ENCODE measurements around the gene DIPK2A. TPM values are rescaled to one million over a fixed set of nuclear protein-coding genes. Genes with fewer than 3 reads are reported as not detected.
A peak's percentile ranks its signal among the peaks of the same experiment; 100 is the strongest.

DIPK2A gene
- total RNA-seq, 1 experiment from 2014 or later = 11.0 TPM

DNA sequence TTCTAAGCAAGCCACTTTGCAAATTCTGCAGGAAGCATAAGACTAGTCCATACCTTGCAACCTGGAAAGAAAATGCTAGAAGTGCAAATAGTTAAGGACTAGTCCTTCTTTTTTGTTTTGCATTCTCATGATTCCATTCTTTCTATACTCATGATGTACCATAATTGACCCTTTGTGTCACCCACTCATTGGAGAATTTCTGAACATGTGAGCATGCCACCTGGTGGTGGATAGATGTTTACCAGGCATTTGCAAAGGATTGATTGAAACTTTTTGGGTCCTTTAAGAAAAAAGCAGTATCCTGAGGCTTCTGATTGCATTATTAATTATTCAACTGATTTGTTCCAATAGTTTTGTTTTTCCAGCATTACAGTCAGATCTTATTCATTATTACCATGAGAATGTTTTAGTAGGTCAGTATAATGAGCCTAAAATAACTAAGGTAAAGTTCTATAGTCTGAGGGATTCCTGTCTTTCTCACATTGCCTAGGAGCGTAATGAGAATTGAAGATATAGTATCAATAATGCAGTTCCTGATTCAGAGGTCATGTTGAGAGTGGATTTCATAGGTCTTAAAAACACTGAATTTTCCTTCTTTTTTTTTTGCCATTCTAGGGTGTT is 20.2 kb upstream of the DIPK2A start:
- Histone ChIP-seq H3K27me3 (ENCODE audit: insufficient read depth, low read length) (no peaks in the 10 kb centered on the region), H3K9me2 (ENCODE audit: insufficient read depth) (no peaks in the 10 kb centered on the region), H3K9me3 (ENCODE audit: control insufficient read depth in 1 of 2, insufficient read depth in 1 of 2, low read depth in 1 of 2, low read length in 2 of 2) (no peaks in the 10 kb centered on the region), H3K79me2 (ENCODE audit: insufficient read depth, low read length) (no peaks in the 10 kb centered on the region), H3K9ac (ENCODE audit: low read length) (no peak overlapping the region), H4K20me1 (ENCODE audit: insufficient read depth) (no peaks in the 10 kb centered on the region), H3K4me1 (ENCODE audit: control insufficient read depth in 1 of 2, insufficient read depth in 2 of 2, low read length in 2 of 2) (no peaks in the 10 kb centered on the region), H3K27ac (ENCODE audit: low read depth, low read length) (no peak overlapping the region), H3K36me3 (ENCODE audit: control insufficient read depth in 1 of 2, insufficient read depth in 2 of 2, low read length in 2 of 2) (no peaks in the 10 kb centered on the region), H3K4me2 (ENCODE audit: low read length) (no peak overlapping the region), H3K4me3 (replicated peaks in 1 of 2; ENCODE audit: low read depth in 1 of 2, low read length in 2 of 2) (no peak overlapping the region), H2AFZ (ENCODE audit: low read depth, low read length, poor library complexity, severe bottlenecking) (no peak overlapping the region)
- ChIA-PET POLR2A (no interaction called here), CTCF (no interaction called here), RAD21 (ENCODE audit: low non-redundant PET in 1 of 2, low total read pairs in 2 of 2, uncharacterized antibody in 2 of 2, unreplicated experiment in 2 of 2) (no interaction called here)
- peak; percentile 26 for DNase-seq (ENCODE audit: low read depth, low spot score)
- intact Hi-C loops (cut with micrococcal nuclease) = loop anchor here (2.0 to 5.0 kb wide), 2 partner anchors 54 to 177 kb away; no protein-coding TSS in a partner anchor
- ATAC-seq = peak; percentile 79
- BruUV-seq (replicated peaks) = no TSS peak
- TF ChIP-seq, protein P1, sequence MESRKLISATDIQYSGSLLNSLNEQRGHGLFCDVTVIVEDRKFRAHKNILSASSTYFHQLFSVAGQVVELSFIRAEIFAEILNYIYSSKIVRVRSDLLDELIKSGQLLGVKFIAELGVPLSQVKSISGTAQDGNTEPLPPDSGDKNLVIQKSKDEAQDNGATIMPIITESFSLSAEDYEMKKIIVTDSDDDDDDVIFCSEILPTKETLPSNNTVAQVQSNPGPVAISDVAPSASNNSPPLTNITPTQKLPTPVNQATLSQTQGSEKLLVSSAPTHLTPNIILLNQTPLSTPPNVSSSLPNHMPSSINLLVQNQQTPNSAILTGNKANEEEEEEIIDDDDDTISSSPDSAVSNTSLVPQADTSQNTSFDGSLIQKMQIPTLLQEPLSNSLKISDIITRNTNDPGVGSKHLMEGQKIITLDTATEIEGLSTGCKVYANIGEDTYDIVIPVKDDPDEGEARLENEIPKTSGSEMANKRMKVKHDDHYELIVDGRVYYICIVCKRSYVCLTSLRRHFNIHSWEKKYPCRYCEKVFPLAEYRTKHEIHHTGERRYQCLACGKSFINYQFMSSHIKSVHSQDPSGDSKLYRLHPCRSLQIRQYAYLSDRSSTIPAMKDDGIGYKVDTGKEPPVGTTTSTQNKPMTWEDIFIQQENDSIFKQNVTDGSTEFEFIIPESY (IDR thresholded peaks at IDR 0.05; ENCODE audit: extremely low read depth, insufficient replicate concordance, low read length) = no peak
- no peak for TF ChIP-seq CEBPB (IDR thresholded peaks at IDR 0.05; ENCODE audit: low read depth)
- TF ChIP-seq, protein P2, sequence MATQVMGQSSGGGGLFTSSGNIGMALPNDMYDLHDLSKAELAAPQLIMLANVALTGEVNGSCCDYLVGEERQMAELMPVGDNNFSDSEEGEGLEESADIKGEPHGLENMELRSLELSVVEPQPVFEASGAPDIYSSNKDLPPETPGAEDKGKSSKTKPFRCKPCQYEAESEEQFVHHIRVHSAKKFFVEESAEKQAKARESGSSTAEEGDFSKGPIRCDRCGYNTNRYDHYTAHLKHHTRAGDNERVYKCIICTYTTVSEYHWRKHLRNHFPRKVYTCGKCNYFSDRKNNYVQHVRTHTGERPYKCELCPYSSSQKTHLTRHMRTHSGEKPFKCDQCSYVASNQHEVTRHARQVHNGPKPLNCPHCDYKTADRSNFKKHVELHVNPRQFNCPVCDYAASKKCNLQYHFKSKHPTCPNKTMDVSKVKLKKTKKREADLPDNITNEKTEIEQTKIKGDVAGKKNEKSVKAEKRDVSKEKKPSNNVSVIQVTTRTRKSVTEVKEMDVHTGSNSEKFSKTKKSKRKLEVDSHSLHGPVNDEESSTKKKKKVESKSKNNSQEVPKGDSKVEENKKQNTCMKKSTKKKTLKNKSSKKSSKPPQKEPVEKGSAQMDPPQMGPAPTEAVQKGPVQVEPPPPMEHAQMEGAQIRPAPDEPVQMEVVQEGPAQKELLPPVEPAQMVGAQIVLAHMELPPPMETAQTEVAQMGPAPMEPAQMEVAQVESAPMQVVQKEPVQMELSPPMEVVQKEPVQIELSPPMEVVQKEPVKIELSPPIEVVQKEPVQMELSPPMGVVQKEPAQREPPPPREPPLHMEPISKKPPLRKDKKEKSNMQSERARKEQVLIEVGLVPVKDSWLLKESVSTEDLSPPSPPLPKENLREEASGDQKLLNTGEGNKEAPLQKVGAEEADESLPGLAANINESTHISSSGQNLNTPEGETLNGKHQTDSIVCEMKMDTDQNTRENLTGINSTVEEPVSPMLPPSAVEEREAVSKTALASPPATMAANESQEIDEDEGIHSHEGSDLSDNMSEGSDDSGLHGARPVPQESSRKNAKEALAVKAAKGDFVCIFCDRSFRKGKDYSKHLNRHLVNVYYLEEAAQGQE (IDR thresholded peaks at IDR 0.05; ENCODE audit: low read depth) = no peak
- no peak for TF ChIP-seq EZH2phosphoT487 (IDR thresholded peaks at IDR 0.05; ENCODE audit: borderline replicate concordance)
- no peak for TF ChIP-seq ZFX (IDR thresholded peaks at IDR 0.05)
- TF ChIP-seq JUND (IDR thresholded peaks at IDR 0.05) = no peak
- no peak for TF ChIP-seq TCF7L2 (IDR thresholded peaks at IDR 0.05; ENCODE audit: borderline replicate concordance, extremely low read depth, insufficient read depth, insufficient read length)
- no peak for TF ChIP-seq POLR2AphosphoS5 (IDR thresholded peaks at IDR 0.05; ENCODE audit: low read depth, low read length)
- no peak for TF ChIP-seq EZH2 (IDR thresholded peaks at IDR 0.05)
- TF ChIP-seq, protein P3, sequence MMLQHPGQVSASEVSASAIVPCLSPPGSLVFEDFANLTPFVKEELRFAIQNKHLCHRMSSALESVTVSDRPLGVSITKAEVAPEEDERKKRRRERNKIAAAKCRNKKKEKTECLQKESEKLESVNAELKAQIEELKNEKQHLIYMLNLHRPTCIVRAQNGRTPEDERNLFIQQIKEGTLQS (IDR thresholded peaks at IDR 0.05) = no peak
- TF ChIP-seq SP1 (IDR thresholded peaks at IDR 0.05; ENCODE audit: low read depth) = no peak
- TF ChIP-seq ZNF274 (IDR thresholded peaks at IDR 0.05; ENCODE audit: low read depth, low read length) = no peak
- no peak for TF ChIP-seq EGR1 (IDR thresholded peaks at IDR 0.05; ENCODE audit: low read depth)
- TF ChIP-seq SIN3A (IDR thresholded peaks at IDR 0.05; ENCODE audit: low read depth) = no peak
- TF ChIP-seq, protein P4, sequence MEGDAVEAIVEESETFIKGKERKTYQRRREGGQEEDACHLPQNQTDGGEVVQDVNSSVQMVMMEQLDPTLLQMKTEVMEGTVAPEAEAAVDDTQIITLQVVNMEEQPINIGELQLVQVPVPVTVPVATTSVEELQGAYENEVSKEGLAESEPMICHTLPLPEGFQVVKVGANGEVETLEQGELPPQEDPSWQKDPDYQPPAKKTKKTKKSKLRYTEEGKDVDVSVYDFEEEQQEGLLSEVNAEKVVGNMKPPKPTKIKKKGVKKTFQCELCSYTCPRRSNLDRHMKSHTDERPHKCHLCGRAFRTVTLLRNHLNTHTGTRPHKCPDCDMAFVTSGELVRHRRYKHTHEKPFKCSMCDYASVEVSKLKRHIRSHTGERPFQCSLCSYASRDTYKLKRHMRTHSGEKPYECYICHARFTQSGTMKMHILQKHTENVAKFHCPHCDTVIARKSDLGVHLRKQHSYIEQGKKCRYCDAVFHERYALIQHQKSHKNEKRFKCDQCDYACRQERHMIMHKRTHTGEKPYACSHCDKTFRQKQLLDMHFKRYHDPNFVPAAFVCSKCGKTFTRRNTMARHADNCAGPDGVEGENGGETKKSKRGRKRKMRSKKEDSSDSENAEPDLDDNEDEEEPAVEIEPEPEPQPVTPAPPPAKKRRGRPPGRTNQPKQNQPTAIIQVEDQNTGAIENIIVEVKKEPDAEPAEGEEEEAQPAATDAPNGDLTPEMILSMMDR (IDR thresholded peaks at IDR 0.05 in 2 of 3, conservative IDR thresholded peaks at IDR 0.05 in 1 of 3; ENCODE audit: borderline replicate concordance in 1 of 3, insufficient read depth in 1 of 3, low read depth in 2 of 3, low read length in 2 of 3) = peak; percentile 51 to 78 (median 66); a peak in 5 of 6 replicates
- no peak for TF ChIP-seq FOSL1 (IDR thresholded peaks at IDR 0.05; ENCODE audit: low read depth)
- no peak for TF ChIP-seq SRF (IDR thresholded peaks at IDR 0.05; ENCODE audit: low read depth)
- TF ChIP-seq YY1 (IDR thresholded peaks at IDR 0.05; ENCODE audit: extremely low read depth, insufficient replicate concordance, low read depth, low read length) = no peak
- TF ChIP-seq, protein P5, sequence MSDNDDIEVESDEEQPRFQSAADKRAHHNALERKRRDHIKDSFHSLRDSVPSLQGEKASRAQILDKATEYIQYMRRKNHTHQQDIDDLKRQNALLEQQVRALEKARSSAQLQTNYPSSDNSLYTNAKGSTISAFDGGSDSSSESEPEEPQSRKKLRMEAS (IDR thresholded peaks at IDR 0.05) = peak; percentile 18; the same call in 1 of the 2 replicates
- no peak for TF ChIP-seq CBX3 (IDR thresholded peaks at IDR 0.05; ENCODE audit: low read depth)
- TF ChIP-seq POLR2A (IDR thresholded peaks at IDR 0.05; ENCODE audit: borderline replicate concordance, extremely low read depth, insufficient read depth, insufficient read length) = no peak

All from HCT116 (cell line).